K562 (cell line): Measurements from ENCODE around the gene NLGN4Y. TPM values are rescaled to one million over a fixed set of nuclear protein-coding genes. Genes with fewer than 3 reads are reported as not detected.

Experiments used
- ATAC-seq: fragments of 200-7000 bp; cut with Tn5 transposase; 3 replicates; pipeline ENCODE4 v1.9.1; 2020; ENCODE audit warnings: moderate library complexity
- BruUV-seq: library from RNA; stranded (reverse); fragments of 400-500 nt; replicated peaks from 2 replicates; lab custom pipeline; 2021; lab: Mats Ljungman, UMichigan
- CTCF ChIA-PET: fragments of 300-600 bp; formaldehyde crosslinking; extraction: SDS; loops from one replicate; lab custom pipeline; 2021; ENCODE audit warnings: low intra/inter-chr PET ratio; lab: Yijun Ruan, JAX
- POLR2A ChIA-PET: fragments of 300-600, 350-650 bp; sonication (Branson Sonifier 250); formaldehyde crosslinking; extraction: SDS; loops from one replicate; lab custom pipeline; 2021; ENCODE audit warnings: antibody characterized with exemption, inconsistent platforms; lab: Yijun Ruan, JAX
- DNase-seq, 4 experiments: peaks; one replicate each; pipeline versions ENCODE4 v3.0.0 to v3.0.0-alpha.2; 2011 to 2018; ENCODE audit warnings: low spot score in 3 of 4, mixed read lengths in 3 of 4; ENCODE audit errors: extremely low read depth in 1 of 4
- FAIRE-seq: peaks from 2 replicates; lab custom pipeline; 2011; peaks lifted over from hg19 to GRCh38; lab: Jason Lieb, UNC
- H2AFZ ChIP-seq: 2 replicates; pipeline ENCODE4 v1.6.0; 2011; ENCODE audit warnings: low read depth, low read length, control low read depth, inconsistent platforms
- H3K27ac ChIP-seq: fragments of 200-600 bp; 3 replicates; pipeline ENCODE4 v1.8.0; 2011; ENCODE audit warnings: low read depth, mild to moderate bottlenecking, control low read depth, inconsistent platforms, low read length, moderate library complexity, mixed read lengths; ENCODE audit errors: extremely low read depth
- H3K27me3 ChIP-seq, 2 experiments: fragments of 300-600 bp in 1 of 2; 2 replicates in 1 of 2; 3 replicates in 1 of 2; pipeline versions ENCODE4 v1.6.0 to v1.8.0; 2011; ENCODE audit warnings: inconsistent platforms in 2 of 2, low read length in 2 of 2, mild to moderate bottlenecking in 1 of 2, mixed read lengths in 1 of 2, moderate library complexity in 1 of 2; ENCODE audit not compliant: control insufficient read depth in 2 of 2, insufficient read depth in 2 of 2
- H3K36me3 ChIP-seq: fragments of 300-600 bp; 3 replicates; pipeline ENCODE4 v1.8.0; 2011; ENCODE audit warnings: mild to moderate bottlenecking, low read length, inconsistent platforms; ENCODE audit not compliant: control insufficient read depth, insufficient read depth
- H3K4me1 ChIP-seq, 2 experiments: fragments of 200-600 bp in 1 of 2; replicated peaks in 1 of 2; 2 replicates in 1 of 2; 3 replicates in 1 of 2; pipeline versions ENCODE4 v1.5.1 to v1.8.0; 2011; ENCODE audit warnings: inconsistent platforms in 2 of 2, low read length in 2 of 2, mild to moderate bottlenecking in 1 of 2, mixed read lengths in 1 of 2, moderate library complexity in 1 of 2; ENCODE audit not compliant: control insufficient read depth in 2 of 2, insufficient read depth in 2 of 2
- H3K4me2 ChIP-seq: 2 replicates; pipeline ENCODE4 v1.6.1; 2011; ENCODE audit warnings: low read length, control low read depth, inconsistent platforms, mixed read lengths; ENCODE audit not compliant: insufficient read depth
- H3K4me3 ChIP-seq: fragments of 200-600 bp; sonication (generic), shearing (Covaris generic); 2 replicates; pipeline ENCODE4 v1.5.1; 2016; ENCODE audit warnings: control low read depth, inconsistent platforms
- H3K79me2 ChIP-seq: fragments of 200-600 bp; 3 replicates; pipeline ENCODE4 v1.8.0; 2011; ENCODE audit warnings: low read length, inconsistent platforms; ENCODE audit not compliant: control insufficient read depth, insufficient read depth
- H3K9ac ChIP-seq, 2 experiments: 2 replicates each; pipeline versions ENCODE4 v1.6.0 to v1.6.1; 2011; ENCODE audit warnings: low read depth in 2 of 2, low read length in 2 of 2, control low read depth in 1 of 2, inconsistent platforms in 1 of 2, mild to moderate bottlenecking in 1 of 2, mixed read lengths in 1 of 2; ENCODE audit not compliant: insufficient read depth in 1 of 2
- H3K9me1 ChIP-seq: one replicate; pipeline ENCODE4 v1.6.0; 2011; ENCODE audit warnings: inconsistent platforms, mild to moderate bottlenecking, low read length, moderate library complexity; ENCODE audit not compliant: control insufficient read depth, insufficient read depth
- H3K9me3 ChIP-seq: replicated peaks from 2 replicates; pipeline ENCODE4 v1.5.1; 2011; ENCODE audit warnings: low read depth, low read length, inconsistent platforms; ENCODE audit not compliant: control insufficient read depth, insufficient read depth
- H4K20me1 ChIP-seq: replicated peaks from 2 replicates; pipeline ENCODE4 v1.6.1; 2011; ENCODE audit warnings: low read length, inconsistent platforms, mixed read lengths; ENCODE audit not compliant: control insufficient read depth, insufficient read depth
- BRD4 ChIP-seq: fragments of 200-600 bp; sonication (generic); IDR thresholded peaks from 2 replicates; pipeline ENCODE4 v1.6.1; 2017; ENCODE audit warnings: inconsistent platforms
- CHD4 ChIP-seq: fragments of 200-600 bp; sonication (generic); IDR thresholded peaks from 3 replicates; pipeline ENCODE4 v1.6.1; 2012; ENCODE audit warnings: low read depth, mild to moderate bottlenecking, mixed read lengths, low read length, inconsistent platforms; ENCODE audit not compliant: insufficient read depth, insufficient replicate concordance, poor library complexity, severe bottlenecking
- ESRRA ChIP-seq: fragments of 450-650 bp; IDR thresholded peaks from 2 replicates; pipeline ENCODE4 v1.6.1; 2014; ENCODE audit warnings: low read depth, mild to moderate bottlenecking, moderate library complexity, borderline replicate concordance
- EWSR1 ChIP-seq: fragments of 450-650 bp; IDR thresholded peaks from 2 replicates; pipeline ENCODE4 v1.6.1; 2018; ENCODE audit warnings: borderline replicate concordance, mild to moderate bottlenecking, low read depth, moderate library complexity; ENCODE audit not compliant: partially characterized antibody
- HEY1 ChIP-seq: fragments of 250-450 bp; sonication (Bioruptor Pico); IDR thresholded peaks from 2 replicates; pipeline ENCODE4 v1.5.0; 2020; ENCODE audit warnings: mild to moderate bottlenecking, moderate library complexity, borderline replicate concordance
- HIVEP1 ChIP-seq: fragments of 250-450 bp; sonication (Bioruptor Pico); IDR thresholded peaks from 2 replicates; pipeline ENCODE4 v1.4.0; 2020; ENCODE audit warnings: mild to moderate bottlenecking
- KLF10 ChIP-seq: fragments of 250-450 bp; sonication (Bioruptor Pico); IDR thresholded peaks from 2 replicates; pipeline ENCODE4 v1.6.1; 2021; ENCODE audit warnings: matching md5 sums
- OTX1 ChIP-seq: fragments of 450-650 bp; formaldehyde crosslinking; IDR thresholded peaks from 2 replicates; pipeline ENCODE4 v1.4.0; 2022; ENCODE audit warnings: mild to moderate bottlenecking
- THRAP3 ChIP-seq: fragments of 450-650 bp; IDR thresholded peaks from 2 replicates; pipeline ENCODE4 v1.6.1; 2016; ENCODE audit warnings: mild to moderate bottlenecking, inconsistent platforms, borderline replicate concordance
- WGBS: fragments of 100-300 bp; shearing (Covaris generic); methylation state at CpG from one replicate; pipeline ENCODE4 v1.1.6; 2016; ENCODE audit warnings: low coverage, mixed read lengths; ENCODE audit not compliant: insufficient coverage; ENCODE audit errors: missing lambda C conversion rate; 5-methylcytosine and 5-hydroxymethylcytosine counted together
- in situ Hi-C: fragments of 300-500 bp; cut with MboI; formaldehyde crosslinking; loops from 4 replicates; pipeline ENCODE4 v1.15.0; 2018; ENCODE audit warnings: inconsistent platforms, mixed read lengths
- intact Hi-C: fragments of 100-400 bp; cut with micrococcal nuclease; formaldehyde crosslinking; loops from 2 replicates; pipeline ENCODE4 v1.14.2; 2022
- polyA plus RNA-seq, 8 experiments: library from polyadenylated mRNA; depleted of rRNA in 4 of 8; stranded (reverse) in 5 of 8; unstranded in 3 of 8; fragments of >200 nt; fragmentation: Nextera tagmentation in 2 of 8; fragmentation: Illumina TruSeq in 1 of 8; extraction: Ambion mirVana in 2 of 8; extraction: Trizol in 1 of 8; gene quantifications; 2 replicates each; pipeline versions ENCODE4 v1.2.1 to v1.2.3, GENCODE V29; 2011 to 2014; ENCODE audit warnings: inconsistent platforms in 1 of 8, missing spikeins in 1 of 8
- total RNA-seq, 7 experiments: library from RNA; depleted of rRNA in 6 of 7; stranded (reverse); fragments of >200 nt in 6 of 7; fragmentation: Illumina TruSeq in 2 of 7; extraction: Trizol in 2 of 7; gene quantifications; 2 replicates each; pipeline versions ENCODE4 v1.2.1 to v1.2.3, GENCODE V29; 2011 to 2021; ENCODE audit warnings: low replicate concordance in 1 of 7
- TF ChIP-seq, protein P1 (sequence below), 2 experiments: fragments of 150-350 bp in 1 of 2; IDR thresholded peaks; 2 replicates each; pipeline ENCODE4 v1.6.1; 2012 to 2016; ENCODE audit warnings: low read depth in 2 of 2, low read length in 2 of 2, mild to moderate bottlenecking in 1 of 2, moderate library complexity in 1 of 2
- TF ChIP-seq, protein P2 (sequence below), 3 experiments: fragments of 200-800 bp in 1 of 3; sonication (Bioruptor generic) in 1 of 3; sonication (generic) in 1 of 3; formaldehyde crosslinking in 1 of 3; IDR thresholded peaks; 2 replicates each; pipeline versions ENCODE4 v1.6.1 to v1.8.0; 2016 to 2022; ENCODE audit warnings: mild to moderate bottlenecking in 2 of 3, missing compliant biosample characterization in 2 of 3, missing genetic modification characterization in 2 of 3, missing genetic modification reagents in 1 of 3

NLGN4Y gene
- total and polyA plus RNA-seq, 9 of the 15 experiments (the other 6 are each of a cell fraction or from before 2014, with no cell fraction given), result not detected

DNA sequence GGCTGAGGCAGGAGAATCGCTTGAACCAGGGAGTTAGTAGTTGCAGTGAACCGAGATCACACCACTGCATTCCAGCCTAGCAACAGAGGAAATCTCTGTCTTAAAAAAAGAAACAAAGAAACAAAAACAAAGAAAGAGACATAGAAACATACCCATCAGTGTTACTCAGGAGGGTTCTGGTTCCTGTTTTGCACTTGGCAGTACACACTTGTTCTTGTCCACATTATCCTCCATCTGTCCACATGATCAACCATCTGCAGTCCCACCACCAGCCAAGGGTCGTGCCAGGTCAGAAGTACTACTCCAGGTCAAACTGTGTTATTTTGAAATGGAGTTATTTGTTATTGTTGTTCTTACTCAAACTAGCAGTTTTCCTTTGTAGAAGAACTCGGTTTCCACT is 62.4 kb downstream of the NLGN4Y start:
- no peaks in the 10 kb centered on the region for H4K20me1 ChIP-seq
- ChIA-PET POLR2A (no interaction called here), CTCF (no interaction called here)
- H3K9me3 ChIP-seq, result no peaks in the 10 kb centered on the region
- H3K79me2 ChIP-seq, result no peaks in the 10 kb centered on the region
- no peaks in the 10 kb centered on the region for H3K27me3 ChIP-seq
- H3K36me3 ChIP-seq, result no peaks in the 10 kb centered on the region
- BruUV-seq, result no TSS peak
- DNase-seq, result no peak
- H3K9me1 ChIP-seq, result no peaks in the 10 kb centered on the region
- no CpG with 5 or more reads among the region's 4 CpGs for WGBS
- intact Hi-C loops (no loop called here), in situ Hi-C loops (no loop called here)
- H3K4me3 ChIP-seq, result no peak overlapping the region
- H3K27ac ChIP-seq, result no peak overlapping the region
- no peak for ATAC-seq
- no peak for FAIRE-seq
- H3K4me1 ChIP-seq, result no peaks in the 10 kb centered on the region
- H2AFZ ChIP-seq, result no peak overlapping the region
- no peak overlapping the region for H3K9ac ChIP-seq
- no peak overlapping the region for H3K4me2 ChIP-seq
- TF ChIP-seq ESRRA (no peak), HEY1 (CRISPR knock-in tag) (no peak), BRD4 (no peak), CHD4 (no peak), HIVEP1 (CRISPR knock-in tag) (no peak), KLF10 (CRISPR knock-in tag) (no peak), EWSR1 (no peak), OTX1 (CRISPR knock-in tag) (no peak), THRAP3 (no peak)
- TF ChIP-seq, protein P1, sequence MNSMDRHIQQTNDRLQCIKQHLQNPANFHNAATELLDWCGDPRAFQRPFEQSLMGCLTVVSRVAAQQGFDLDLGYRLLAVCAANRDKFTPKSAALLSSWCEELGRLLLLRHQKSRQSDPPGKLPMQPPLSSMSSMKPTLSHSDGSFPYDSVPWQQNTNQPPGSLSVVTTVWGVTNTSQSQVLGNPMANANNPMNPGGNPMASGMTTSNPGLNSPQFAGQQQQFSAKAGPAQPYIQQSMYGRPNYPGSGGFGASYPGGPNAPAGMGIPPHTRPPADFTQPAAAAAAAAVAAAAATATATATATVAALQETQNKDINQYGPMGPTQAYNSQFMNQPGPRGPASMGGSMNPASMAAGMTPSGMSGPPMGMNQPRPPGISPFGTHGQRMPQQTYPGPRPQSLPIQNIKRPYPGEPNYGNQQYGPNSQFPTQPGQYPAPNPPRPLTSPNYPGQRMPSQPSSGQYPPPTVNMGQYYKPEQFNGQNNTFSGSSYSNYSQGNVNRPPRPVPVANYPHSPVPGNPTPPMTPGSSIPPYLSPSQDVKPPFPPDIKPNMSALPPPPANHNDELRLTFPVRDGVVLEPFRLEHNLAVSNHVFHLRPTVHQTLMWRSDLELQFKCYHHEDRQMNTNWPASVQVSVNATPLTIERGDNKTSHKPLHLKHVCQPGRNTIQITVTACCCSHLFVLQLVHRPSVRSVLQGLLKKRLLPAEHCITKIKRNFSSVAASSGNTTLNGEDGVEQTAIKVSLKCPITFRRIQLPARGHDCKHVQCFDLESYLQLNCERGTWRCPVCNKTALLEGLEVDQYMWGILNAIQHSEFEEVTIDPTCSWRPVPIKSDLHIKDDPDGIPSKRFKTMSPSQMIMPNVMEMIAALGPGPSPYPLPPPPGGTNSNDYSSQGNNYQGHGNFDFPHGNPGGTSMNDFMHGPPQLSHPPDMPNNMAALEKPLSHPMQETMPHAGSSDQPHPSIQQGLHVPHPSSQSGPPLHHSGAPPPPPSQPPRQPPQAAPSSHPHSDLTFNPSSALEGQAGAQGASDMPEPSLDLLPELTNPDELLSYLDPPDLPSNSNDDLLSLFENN (IDR thresholded peaks at IDR 0.05; ENCODE audit: low read depth in 2 of 2, low read length in 2 of 2), result no peak
- TF ChIP-seq, protein P2, sequence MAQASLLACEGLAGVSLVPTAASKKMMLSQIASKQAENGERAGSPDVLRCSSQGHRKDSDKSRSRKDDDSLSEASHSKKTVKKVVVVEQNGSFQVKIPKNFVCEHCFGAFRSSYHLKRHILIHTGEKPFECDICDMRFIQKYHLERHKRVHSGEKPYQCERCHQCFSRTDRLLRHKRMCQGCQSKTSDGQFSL (CRISPR knock-in tag; IDR thresholded peaks at IDR 0.05), result no peak
- TF ChIP-seq, protein P2 (tag; IDR thresholded peaks at IDR 0.05), result no peak
